Testis (tissue), 2 donors: ENCODE results near the gene KCTD18.

Experiments
- POLR2A ChIP-seq: fragments of 450-650 bp; IDR thresholded peaks from one replicate; pipeline ENCODE4 v1.6.1; 2017; ENCODE audit warnings: antibody characterized with exemption, mild to moderate bottlenecking, moderate library complexity
- TF ChIP-seq, protein P1 (sequence below), 3 experiments: fragments of 450-650 bp in 2 of 3; fragments of 200-600 bp in 1 of 3; sonication (generic) in 1 of 3; IDR thresholded peaks; one replicate each; pipeline ENCODE4 v1.5.1; 2016 to 2019; ENCODE audit warnings: antibody characterized with exemption in 3 of 3, mild to moderate bottlenecking in 2 of 3, moderate library complexity in 1 of 3

GRCh38 chr2:200486529-200486928, 23.3 kb downstream of the KCTD18 start:
- TF ChIP-seq, protein P1, sequence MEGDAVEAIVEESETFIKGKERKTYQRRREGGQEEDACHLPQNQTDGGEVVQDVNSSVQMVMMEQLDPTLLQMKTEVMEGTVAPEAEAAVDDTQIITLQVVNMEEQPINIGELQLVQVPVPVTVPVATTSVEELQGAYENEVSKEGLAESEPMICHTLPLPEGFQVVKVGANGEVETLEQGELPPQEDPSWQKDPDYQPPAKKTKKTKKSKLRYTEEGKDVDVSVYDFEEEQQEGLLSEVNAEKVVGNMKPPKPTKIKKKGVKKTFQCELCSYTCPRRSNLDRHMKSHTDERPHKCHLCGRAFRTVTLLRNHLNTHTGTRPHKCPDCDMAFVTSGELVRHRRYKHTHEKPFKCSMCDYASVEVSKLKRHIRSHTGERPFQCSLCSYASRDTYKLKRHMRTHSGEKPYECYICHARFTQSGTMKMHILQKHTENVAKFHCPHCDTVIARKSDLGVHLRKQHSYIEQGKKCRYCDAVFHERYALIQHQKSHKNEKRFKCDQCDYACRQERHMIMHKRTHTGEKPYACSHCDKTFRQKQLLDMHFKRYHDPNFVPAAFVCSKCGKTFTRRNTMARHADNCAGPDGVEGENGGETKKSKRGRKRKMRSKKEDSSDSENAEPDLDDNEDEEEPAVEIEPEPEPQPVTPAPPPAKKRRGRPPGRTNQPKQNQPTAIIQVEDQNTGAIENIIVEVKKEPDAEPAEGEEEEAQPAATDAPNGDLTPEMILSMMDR (IDR thresholded peaks at IDR 0.05) = no peak
- no peak for TF ChIP-seq POLR2A
